ENCODE data around the gene RAD23A.

GRCh38 chr19:12939975-12940423 lies 5.7 kb upstream of the RAD23A start:
- TF ChIP-seq EZH2 (IDR thresholded peaks at IDR 0.05) (no peak), CTCF (IDR thresholded peaks at IDR 0.05) (no peak)

Data from neural progenitor cell (in vitro differentiated cells).